ENCODE results near the gene SDCCAG8. TPM values are rescaled to one million over a fixed set of nuclear protein-coding genes. Genes with fewer than 3 reads are reported as not detected.

The SDCCAG8 gene
- total and polyA plus RNA-seq, 2 experiments from 2014 or later = 28.3 to 39.3 TPM

GRCh38 chr1:243513726-243514491 lies 258.1 kb downstream of the SDCCAG8 start:
- Histone ChIP-seq H4K20me1 (ENCODE audit: insufficient read depth, poor library complexity, severe bottlenecking) (no peaks in the 10 kb centered on the region), H3K36me3 (replicated peaks; ENCODE audit: insufficient read depth, low read depth) (no peaks in the 10 kb centered on the region), H3K9me2 (replicated peaks; ENCODE audit: insufficient read depth) (no peaks in the 10 kb centered on the region), H3K27ac (no peak overlapping the region), H3K4me3 (no peak overlapping the region), H3K4me1 (ENCODE audit: insufficient read depth) (no peaks in the 10 kb centered on the region), H2AFZ (no peak overlapping the region), H3K9me3 (ENCODE audit: low read depth) (peaks cover 6% of the 10 kb centered on the region), H3K27me3 (no peaks in the 10 kb centered on the region), H3K79me2 (no peaks in the 10 kb centered on the region), H3K4me2 (no peak overlapping the region)
- 65% methylated on average over 7 of the region's 7 CpGs for WGBS (ENCODE audit: low lambda C conversion rate, missing lambda C conversion rate)
- no peak for DNase-seq (ENCODE audit: low spot score)
- TF ChIP-seq, protein P1, sequence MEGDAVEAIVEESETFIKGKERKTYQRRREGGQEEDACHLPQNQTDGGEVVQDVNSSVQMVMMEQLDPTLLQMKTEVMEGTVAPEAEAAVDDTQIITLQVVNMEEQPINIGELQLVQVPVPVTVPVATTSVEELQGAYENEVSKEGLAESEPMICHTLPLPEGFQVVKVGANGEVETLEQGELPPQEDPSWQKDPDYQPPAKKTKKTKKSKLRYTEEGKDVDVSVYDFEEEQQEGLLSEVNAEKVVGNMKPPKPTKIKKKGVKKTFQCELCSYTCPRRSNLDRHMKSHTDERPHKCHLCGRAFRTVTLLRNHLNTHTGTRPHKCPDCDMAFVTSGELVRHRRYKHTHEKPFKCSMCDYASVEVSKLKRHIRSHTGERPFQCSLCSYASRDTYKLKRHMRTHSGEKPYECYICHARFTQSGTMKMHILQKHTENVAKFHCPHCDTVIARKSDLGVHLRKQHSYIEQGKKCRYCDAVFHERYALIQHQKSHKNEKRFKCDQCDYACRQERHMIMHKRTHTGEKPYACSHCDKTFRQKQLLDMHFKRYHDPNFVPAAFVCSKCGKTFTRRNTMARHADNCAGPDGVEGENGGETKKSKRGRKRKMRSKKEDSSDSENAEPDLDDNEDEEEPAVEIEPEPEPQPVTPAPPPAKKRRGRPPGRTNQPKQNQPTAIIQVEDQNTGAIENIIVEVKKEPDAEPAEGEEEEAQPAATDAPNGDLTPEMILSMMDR (IDR thresholded peaks at IDR 0.05; ENCODE audit: poor library complexity) = no peak
- no peak for TF ChIP-seq EZH2 (IDR thresholded peaks at IDR 0.05; ENCODE audit: borderline replicate concordance)
- no peak for TF ChIP-seq EZH2phosphoT487 (IDR thresholded peaks at IDR 0.05; ENCODE audit: low read depth, severe bottlenecking, unreplicated experiment)

GRCh38 chr1:243514927-243515326 lies 259.1 kb downstream of the SDCCAG8 start:
- H2AFZ ChIP-seq = no peak overlapping the region
- H3K27me3 ChIP-seq = no peaks in the 10 kb centered on the region
- no peaks in the 10 kb centered on the region for H4K20me1 ChIP-seq (ENCODE audit: insufficient read depth, poor library complexity, severe bottlenecking)
- no peaks in the 10 kb centered on the region for H3K9me2 ChIP-seq (replicated peaks; ENCODE audit: insufficient read depth)
- 82% methylated on average over 1 of the region's 1 CpG for WGBS (ENCODE audit: low lambda C conversion rate, missing lambda C conversion rate)
- no peaks in the 10 kb centered on the region for H3K4me1 ChIP-seq (ENCODE audit: insufficient read depth)
- peaks cover 6% of the 10 kb centered on the region for H3K9me3 ChIP-seq (ENCODE audit: low read depth)
- TF ChIP-seq EZH2phosphoT487 (IDR thresholded peaks at IDR 0.05; ENCODE audit: low read depth, severe bottlenecking, unreplicated experiment) (no peak), EZH2 (IDR thresholded peaks at IDR 0.05; ENCODE audit: borderline replicate concordance) (no peak)
- TF ChIP-seq, protein P1 (IDR thresholded peaks at IDR 0.05; ENCODE audit: poor library complexity) = no peak
- H3K4me2 ChIP-seq = no peak overlapping the region
- H3K36me3 ChIP-seq (replicated peaks; ENCODE audit: insufficient read depth, low read depth) = no peaks in the 10 kb centered on the region
- no peaks in the 10 kb centered on the region for H3K79me2 ChIP-seq
- no peak overlapping the region for H3K27ac ChIP-seq
- no peak overlapping the region for H3K4me3 ChIP-seq
- DNase-seq (ENCODE audit: low spot score) = no peak

DNA sequence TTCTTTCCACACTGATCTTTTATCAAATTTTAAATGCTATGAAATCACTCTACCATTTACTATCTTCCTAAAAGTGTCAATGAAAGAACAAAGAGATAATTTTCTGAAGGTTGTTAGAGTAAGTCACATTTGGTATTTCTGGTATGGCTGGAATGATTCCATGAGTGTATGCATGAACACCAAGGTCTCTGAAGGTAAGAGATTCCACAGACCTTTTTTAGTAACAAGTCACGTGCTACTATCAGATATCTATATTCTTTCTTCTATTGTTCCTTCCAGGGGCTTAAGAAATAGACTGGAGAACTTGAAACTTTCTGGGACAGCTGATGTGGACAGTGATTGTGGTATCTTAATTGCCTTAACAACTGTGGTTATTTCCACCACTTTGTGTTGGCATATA lies 265.0 kb downstream of the SDCCAG8 start:
- no peak overlapping the region for H3K4me2 ChIP-seq
- 40% methylated on average over 1 of the region's 1 CpG for WGBS (ENCODE audit: low lambda C conversion rate, missing lambda C conversion rate)
- no peaks in the 10 kb centered on the region for H4K20me1 ChIP-seq (ENCODE audit: insufficient read depth, poor library complexity, severe bottlenecking)
- no peak for DNase-seq (ENCODE audit: low spot score)
- H3K79me2 ChIP-seq = no peaks in the 10 kb centered on the region
- H3K36me3 ChIP-seq (replicated peaks; ENCODE audit: insufficient read depth, low read depth) = no peaks in the 10 kb centered on the region
- H3K4me3 ChIP-seq = no peak overlapping the region
- no peak overlapping the region for H2AFZ ChIP-seq
- no peaks in the 10 kb centered on the region for H3K4me1 ChIP-seq (ENCODE audit: insufficient read depth)
- no peaks in the 10 kb centered on the region for H3K27me3 ChIP-seq
- peaks cover 6% of the 10 kb centered on the region for H3K9me3 ChIP-seq (ENCODE audit: low read depth)
- no peaks in the 10 kb centered on the region for H3K9me2 ChIP-seq (replicated peaks; ENCODE audit: insufficient read depth)
- H3K27ac ChIP-seq = no peak overlapping the region
- TF ChIP-seq, protein P1 (IDR thresholded peaks at IDR 0.05; ENCODE audit: poor library complexity) = no peak
- TF ChIP-seq EZH2 (IDR thresholded peaks at IDR 0.05; ENCODE audit: borderline replicate concordance) (no peak), EZH2phosphoT487 (IDR thresholded peaks at IDR 0.05; ENCODE audit: low read depth, severe bottlenecking, unreplicated experiment) (no peak)
